Fibroblast of skin of left biceps (primary cell): Measurements from ENCODE around the gene CERT1.
"Not testable (repeated sequence)": the region's sequence is repeated elsewhere in the genome, so short reads cannot be mapped to it uniquely, and the experiment has no call there.

Source experiments
- DNase-seq, 2 experiments: peaks; one replicate each; pipeline ENCODE4 v3.0.0-alpha.2; 2013; ENCODE audit warnings: low read depth in 2 of 2

The CERT1 gene

GRCh38 chr5:75523275-75523674, 11.8 kb upstream of the CERT1 start:
- DNase-seq: no peak

DNA sequence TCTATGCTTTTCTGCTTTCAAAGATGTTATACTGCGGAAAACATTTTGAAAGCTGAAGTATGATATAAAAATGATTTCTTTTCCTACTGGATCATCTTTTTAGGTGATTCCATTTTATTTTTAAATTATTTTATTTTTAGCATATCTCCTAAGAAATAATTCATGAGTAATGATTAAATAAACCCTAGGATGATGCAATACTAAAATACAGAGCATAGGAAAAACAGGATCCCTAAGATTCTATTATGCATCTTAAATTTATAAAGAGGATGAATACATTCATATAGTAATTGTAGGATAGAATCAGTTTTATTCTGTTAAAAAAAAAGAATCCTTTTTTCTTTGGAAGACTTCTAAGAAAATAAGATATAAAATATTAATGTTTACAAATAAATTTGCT, 11.1 kb upstream of the CERT1 start:
- no peak for DNase-seq

GRCh38 chr5:75522025-75522424, 10.6 kb upstream of the CERT1 start:
- no peak for DNase-seq

- no peak for DNase-seq
Measured at GRCh38 chr5:75521195-75521594, 9.8 kb upstream of the CERT1 start.

- no peak for DNase-seq
Measured at GRCh38 chr5:75519761-75520160, 8.3 kb upstream of the CERT1 start.

GRCh38 chr5:75514323-75514722, 2.9 kb upstream of the CERT1 start:
- no peak for DNase-seq

GRCh38 chr5:75513841-75514240, 2.4 kb upstream of the CERT1 start:
- no peak for DNase-seq

- no peak for DNase-seq
Measured at GRCh38 chr5:75512383-75513074, 1.1 kb upstream of the CERT1 start.

- no peak for DNase-seq
Measured at GRCh38 chr5:75510836-75511434, 494 bp downstream of the CERT1 start.

- DNase-seq: no peak
Measured at GRCh38 chr5:75510417-75510835, 1.0 kb downstream of the CERT1 start.

DNA sequence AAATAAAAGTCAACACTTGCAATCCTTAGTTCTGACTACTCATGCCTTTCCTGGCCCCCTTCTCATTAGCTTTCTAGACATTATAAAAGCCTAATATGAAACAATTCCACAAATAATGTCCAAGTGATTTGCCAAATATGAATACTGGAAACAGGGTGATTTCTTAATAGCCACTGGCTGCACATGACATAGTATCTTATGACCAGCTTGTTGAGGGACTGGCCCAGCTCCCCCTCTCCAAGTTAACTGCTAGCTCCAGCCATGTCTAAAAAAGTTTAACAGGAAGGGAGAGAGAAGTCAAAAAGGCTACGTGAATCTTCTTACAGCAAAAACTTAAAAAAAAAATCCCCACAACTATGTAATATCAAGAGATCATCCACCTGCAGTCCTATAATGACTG, 1.5 kb downstream of the CERT1 start:
- no peak for DNase-seq

GRCh38 chr5:75509546-75509945, 1.9 kb downstream of the CERT1 start:
- no peak for DNase-seq

DNA sequence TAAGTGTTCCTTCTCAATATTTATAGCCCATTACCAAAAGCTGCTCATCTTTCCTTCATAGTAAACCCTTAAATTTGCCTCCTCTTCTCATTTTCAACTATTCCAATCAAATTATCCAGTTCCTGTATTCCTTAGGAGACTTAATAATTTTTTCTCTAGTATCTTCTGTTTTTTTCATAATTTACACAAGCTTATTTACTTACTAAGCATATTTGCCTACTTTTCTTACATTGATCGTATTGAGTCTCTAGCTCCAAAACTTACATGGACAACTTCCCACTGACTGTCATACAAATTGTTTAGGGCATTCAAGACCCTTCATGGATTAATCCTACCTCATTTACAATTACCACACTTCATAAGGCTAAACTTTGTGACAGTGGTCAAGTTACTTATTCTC, 3.6 kb downstream of the CERT1 start:
- DNase-seq: no peak

DNA sequence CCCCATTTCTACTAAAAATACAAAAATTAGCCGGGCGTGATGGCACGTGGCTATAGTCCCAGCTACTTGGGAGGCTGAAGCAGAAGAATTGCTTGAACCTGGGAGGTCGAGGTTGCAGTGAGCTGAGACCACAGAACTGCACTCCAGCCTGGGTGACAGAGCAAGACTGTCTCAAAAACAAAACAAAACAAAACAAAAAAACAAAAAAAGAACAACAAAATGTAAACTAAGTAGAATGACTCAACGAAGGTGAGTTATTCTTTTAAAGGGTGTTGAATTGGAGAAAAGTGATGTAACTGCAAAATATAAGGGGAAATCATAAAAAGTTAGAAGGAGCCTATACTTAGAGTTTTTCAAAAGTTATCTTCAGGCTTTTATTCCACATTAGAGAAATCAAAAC, 6.3 kb downstream of the CERT1 start:
- DNase-seq: not testable (repeated sequence)

- not testable (repeated sequence) for DNase-seq
Measured at GRCh38 chr5:75498875-75499274, 12.6 kb downstream of the CERT1 start.

GRCh38 chr5:75498208-75498777, 13.1 kb downstream of the CERT1 start:
- no peak for DNase-seq

- no peak for DNase-seq
Measured at GRCh38 chr5:75496026-75496425, 15.4 kb downstream of the CERT1 start.

DNA sequence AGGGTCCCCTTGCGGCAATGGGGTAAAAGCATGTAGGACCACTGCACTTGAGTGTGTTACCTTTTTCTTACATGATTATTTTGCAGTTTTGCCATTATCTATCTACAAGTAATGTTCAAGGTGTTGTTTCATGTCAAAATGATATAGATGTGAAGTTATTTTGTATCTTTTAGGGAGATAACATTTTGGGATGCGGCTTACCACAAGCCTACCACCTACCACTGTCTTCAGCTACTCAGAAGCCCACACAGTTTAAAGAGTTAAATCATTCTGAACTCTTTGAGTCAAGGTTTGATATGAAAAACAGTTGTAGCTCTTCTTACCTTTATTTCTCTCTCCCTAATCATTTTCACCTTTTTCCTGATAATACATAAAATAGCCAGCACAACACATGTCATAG, 19.8 kb downstream of the CERT1 start:
- DNase-seq: no peak

- not testable (repeated sequence) for DNase-seq
Measured at GRCh38 chr5:75489847-75490246, 21.6 kb downstream of the CERT1 start.

GRCh38 chr5:75484605-75485004, 26.8 kb downstream of the CERT1 start:
- no peak for DNase-seq

DNA sequence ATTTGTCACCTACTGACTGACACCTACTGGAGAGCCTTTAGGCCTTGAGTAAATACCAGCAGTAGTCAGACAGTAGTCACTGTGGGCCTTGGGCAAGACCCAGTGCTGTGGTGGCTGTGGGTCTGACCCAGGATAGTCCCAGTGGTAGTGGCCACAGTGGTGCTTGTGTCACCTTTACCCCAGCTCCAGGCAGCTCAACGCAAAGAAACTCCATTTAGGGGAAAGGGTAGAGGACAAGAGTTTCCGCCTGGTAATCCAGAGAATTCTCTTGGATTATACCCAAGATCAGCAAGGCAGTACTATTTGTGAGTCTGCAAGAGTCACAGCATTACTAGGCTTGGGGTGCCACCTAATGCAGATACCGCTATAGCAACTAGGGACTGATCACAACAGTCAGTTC, 28.9 kb downstream of the CERT1 start:
- DNase-seq: no peak

GRCh38 chr5:75481024-75481423, 30.4 kb downstream of the CERT1 start:
- DNase-seq: no peak

DNA sequence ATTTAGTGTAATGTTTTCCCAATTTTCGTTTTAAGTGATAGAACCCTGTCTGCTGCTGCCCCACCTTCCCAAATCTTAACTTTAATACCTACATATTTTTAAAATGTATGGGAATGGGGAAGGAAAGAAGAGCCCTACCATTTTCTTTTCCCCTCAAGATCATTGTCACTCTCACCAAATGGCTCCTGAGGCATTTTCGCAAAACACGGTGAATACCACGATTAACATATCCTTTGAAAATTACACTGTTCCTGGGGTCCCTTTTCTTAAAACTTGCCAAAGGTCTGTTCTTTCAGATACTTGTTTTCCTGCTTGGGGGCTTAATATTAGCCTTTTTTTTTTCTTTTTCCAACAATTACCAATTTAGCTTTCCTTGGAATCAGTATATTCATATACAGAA, 36.1 kb downstream of the CERT1 start:
- no peak for DNase-seq
